ENCODE results near the gene AMIGO1. TPM values are rescaled to one million over a fixed set of nuclear protein-coding genes. Genes with fewer than 3 reads are reported as not detected.
A peak's percentile ranks its signal among the peaks of the same experiment; 100 is the strongest.

AMIGO1 gene
- total and polyA plus RNA-seq, 10 of the 15 experiments (the other 5 are each of a cell fraction or from before 2014, with no cell fraction given): 0.02 to 0.28 (median 0.08) TPM; not detected in 1

DNA sequence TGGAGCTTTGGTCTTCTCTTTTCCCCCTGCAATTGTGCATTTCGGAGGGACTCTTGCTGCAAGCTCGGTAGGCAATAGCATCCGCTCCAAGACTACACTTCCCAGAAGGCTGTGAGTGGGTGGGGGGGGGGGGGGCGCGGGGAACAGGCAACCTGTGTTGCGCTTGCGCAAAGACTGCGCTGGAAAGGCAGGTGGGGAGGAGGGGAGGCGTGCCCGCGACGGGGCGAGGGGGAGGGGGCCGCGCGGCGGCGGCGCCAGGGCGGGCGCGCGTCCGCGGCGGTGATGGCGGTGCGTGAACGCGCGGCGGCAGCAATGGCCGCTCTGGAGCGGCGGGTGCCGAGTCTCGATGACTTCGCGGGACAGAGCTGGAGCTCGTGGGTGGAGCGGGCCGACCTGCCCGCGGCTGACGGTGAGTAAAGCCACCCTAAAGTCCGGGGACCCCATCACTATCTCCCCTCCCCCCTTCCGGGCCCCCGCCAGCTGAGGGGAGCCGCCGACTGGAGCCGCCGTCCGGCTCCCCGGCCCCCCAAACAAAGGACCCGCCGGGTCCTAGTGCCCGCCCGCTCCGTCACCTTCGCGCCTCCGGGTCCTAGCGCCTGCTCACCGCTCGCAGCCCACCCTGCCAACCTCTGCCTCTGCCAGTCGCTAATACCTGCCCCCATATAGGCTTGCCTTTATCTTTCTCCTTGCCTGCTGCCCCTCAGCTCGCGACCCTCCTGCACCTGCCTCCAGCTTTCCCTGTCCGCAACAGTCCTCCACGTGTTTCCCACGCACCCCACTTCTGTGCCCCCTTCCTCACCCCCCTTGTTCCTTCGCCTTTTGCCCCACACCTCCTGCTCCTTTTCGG lies 25.6 kb downstream of the AMIGO1 start, which contains the start of gene ATXN7L2 (continued):
- TF ChIP-seq, protein P1, sequence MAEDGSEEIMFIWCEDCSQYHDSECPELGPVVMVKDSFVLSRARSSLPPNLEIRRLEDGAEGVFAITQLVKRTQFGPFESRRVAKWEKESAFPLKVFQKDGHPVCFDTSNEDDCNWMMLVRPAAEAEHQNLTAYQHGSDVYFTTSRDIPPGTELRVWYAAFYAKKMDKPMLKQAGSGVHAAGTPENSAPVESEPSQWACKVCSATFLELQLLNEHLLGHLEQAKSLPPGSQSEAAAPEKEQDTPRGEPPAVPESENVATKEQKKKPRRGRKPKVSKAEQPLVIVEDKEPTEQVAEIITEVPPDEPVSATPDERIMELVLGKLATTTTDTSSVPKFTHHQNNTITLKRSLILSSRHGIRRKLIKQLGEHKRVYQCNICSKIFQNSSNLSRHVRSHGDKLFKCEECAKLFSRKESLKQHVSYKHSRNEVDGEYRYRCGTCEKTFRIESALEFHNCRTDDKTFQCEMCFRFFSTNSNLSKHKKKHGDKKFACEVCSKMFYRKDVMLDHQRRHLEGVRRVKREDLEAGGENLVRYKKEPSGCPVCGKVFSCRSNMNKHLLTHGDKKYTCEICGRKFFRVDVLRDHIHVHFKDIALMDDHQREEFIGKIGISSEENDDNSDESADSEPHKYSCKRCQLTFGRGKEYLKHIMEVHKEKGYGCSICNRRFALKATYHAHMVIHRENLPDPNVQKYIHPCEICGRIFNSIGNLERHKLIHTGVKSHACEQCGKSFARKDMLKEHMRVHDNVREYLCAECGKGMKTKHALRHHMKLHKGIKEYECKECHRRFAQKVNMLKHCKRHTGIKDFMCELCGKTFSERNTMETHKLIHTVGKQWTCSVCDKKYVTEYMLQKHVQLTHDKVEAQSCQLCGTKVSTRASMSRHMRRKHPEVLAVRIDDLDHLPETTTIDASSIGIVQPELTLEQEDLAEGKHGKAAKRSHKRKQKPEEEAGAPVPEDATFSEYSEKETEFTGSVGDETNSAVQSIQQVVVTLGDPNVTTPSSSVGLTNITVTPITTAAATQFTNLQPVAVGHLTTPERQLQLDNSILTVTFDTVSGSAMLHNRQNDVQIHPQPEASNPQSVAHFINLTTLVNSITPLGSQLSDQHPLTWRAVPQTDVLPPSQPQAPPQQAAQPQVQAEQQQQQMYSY (CRISPR knock-in tag; IDR thresholded peaks at IDR 0.05): no peak
- TF ChIP-seq TCF12 (IDR thresholded peaks at IDR 0.05; ENCODE audit: low read depth, low read length) (peak; percentile 33; the same call in 1 of the 2 replicates), BCL3 (IDR thresholded peaks at IDR 0.05; ENCODE audit: borderline replicate concordance, insufficient read depth, low read depth, low read length, poor library complexity, severe bottlenecking) (no peak), TARDBP (IDR thresholded peaks at IDR 0.05; ENCODE audit: borderline replicate concordance) (peak; percentile 62; the same call in 1 of the 2 replicates), IKZF2 (IDR thresholded peaks at IDR 0.05) (peak; percentile 10 to 62; a peak in 1 of 4 replicates), ZNF274 (IDR thresholded peaks at IDR 0.05; ENCODE audit: insufficient read depth, insufficient read length) (no peak), ZNF592 (IDR thresholded peaks at IDR 0.05) (no peak), CREM (IDR thresholded peaks at IDR 0.05; ENCODE audit: low read depth) (peak; percentile 93), ATF3 (IDR thresholded peaks at IDR 0.05; ENCODE audit: borderline replicate concordance, extremely low read depth, low read depth, low read length) (no peak), E2F8 (IDR thresholded peaks at IDR 0.05; ENCODE audit: low read depth, partially characterized antibody) (no peak), SUPT20H (IDR thresholded peaks at IDR 0.05; ENCODE audit: borderline replicate concordance, control insufficient read depth, low read depth, low read length) (no peak)
- TF ChIP-seq, protein P2, sequence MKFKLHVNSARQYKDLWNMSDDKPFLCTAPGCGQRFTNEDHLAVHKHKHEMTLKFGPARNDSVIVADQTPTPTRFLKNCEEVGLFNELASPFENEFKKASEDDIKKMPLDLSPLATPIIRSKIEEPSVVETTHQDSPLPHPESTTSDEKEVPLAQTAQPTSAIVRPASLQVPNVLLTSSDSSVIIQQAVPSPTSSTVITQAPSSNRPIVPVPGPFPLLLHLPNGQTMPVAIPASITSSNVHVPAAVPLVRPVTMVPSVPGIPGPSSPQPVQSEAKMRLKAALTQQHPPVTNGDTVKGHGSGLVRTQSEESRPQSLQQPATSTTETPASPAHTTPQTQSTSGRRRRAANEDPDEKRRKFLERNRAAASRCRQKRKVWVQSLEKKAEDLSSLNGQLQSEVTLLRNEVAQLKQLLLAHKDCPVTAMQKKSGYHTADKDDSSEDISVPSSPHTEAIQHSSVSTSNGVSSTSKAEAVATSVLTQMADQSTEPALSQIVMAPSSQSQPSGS (IDR thresholded peaks at IDR 0.05; ENCODE audit: low read length): no peak
